NCI-H2227 (cell line): ENCODE data around the gene OGDH.
A peak's percentile ranks its signal among the peaks of the same experiment; 100 is the strongest.
"Not testable (repeated sequence)": the region's sequence is repeated elsewhere in the genome, so short reads cannot be mapped to it uniquely, and the experiment has no call there.

Source experiments
- DNase-seq: peaks from one replicate; lab custom pipeline; 2025; ENCODE audit not compliant: unreplicated experiment; lab: John Stamatoyannopoulos, UW

The OGDH gene

GRCh38 chr7:44606341-44607140, at the start of gene OGDH:
Gene OGDH, plus strand, starts transcription at chr7:44606627. Its CDS starts 17,717 bp downstream, at chr7:44624344.
- DNase-seq, result peak; percentile 98

- no peak for DNase-seq
Observed at GRCh38 chr7:44557485-44557884, 48.9 kb upstream of the OGDH start.

DNA sequence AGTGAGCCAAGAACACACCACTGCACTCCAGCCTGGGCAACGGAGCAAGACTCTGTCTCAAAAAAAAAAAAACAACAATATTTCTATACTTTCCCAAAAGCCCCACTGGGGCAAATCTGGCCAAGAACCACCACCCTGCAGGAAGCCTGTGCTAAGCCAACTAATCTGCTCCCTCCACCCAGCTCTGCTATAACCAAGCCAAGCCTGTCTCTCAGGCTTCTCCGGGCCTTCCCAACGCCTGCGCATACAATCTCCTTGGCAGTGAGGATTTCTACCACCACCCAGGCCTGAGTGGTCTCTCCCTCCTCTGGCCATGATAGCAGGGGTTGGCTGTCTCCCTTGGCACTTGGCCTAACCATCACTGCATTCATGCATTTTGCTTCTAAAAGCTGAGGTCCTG, 46.9 kb upstream of the OGDH start:
- DNase-seq, result no peak

DNA sequence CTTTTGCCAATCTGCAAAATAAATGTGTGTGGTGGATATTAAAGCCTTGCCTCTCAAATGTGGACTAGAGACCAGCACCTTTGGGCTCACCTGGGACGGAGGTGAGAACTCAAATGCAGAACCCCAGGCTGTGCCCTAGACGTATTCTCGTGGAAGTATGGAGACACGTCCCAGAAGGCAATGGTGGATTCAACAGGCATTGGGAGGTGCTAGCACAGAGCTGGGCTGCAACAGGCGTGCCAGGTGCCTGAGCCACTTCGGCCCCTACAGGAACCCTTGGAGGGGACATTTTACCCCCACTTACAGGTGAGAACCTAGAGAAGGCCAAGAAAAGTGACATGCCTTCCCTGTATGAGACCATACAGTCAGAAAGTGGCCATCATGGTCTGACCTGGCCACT, 44.9 kb upstream of the OGDH start:
- DNase-seq, result no peak

DNA sequence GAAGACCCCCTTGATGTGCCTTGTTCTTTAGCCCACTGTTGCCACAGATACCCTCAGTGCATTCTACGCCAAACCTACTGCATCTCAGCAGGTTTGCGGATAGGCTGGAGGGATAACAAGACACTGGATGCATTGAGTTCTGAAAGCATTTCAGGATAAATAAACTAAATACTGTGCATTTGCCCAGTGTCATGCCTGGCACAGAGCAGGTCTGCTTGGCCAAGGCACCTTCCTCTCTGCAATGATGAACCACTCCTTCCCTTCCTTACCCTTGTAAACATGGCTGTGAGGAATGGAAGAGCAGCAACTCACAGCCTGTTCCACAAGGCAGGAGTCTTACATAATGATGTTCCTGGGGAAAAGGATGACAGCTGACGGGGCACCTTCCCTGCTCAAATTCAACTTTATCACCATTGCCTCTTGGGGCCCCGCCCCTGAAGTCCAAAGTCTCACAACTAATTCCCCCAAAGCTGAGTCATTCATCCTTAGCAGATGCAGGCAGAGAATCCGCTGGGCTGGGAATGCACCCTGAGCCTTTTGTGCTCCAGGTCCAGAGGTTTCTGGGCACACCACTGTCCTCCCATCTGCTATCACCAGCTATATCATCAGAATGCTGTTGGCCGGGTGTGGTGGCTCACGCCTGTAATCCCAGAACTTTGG, 44.3 kb upstream of the OGDH start:
- DNase-seq, result no peak

DNA sequence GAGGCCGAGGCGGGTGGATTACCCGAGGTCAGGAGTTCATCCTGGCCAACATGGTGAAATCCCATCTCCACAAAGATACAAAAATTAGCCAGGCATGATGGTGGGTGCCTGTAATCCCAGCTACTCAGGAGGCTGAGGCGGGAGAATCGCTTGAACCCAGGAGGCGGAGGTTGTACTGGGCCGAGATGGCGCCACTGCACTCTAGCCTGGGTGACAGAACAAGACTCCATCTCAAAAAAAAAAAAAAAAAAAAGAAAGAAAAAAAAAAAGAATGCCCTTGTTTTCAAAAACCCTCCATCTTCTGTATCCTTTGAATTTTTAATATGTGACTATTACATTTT, 43.8 kb upstream of the OGDH start:
- not testable (repeated sequence) for DNase-seq

DNA sequence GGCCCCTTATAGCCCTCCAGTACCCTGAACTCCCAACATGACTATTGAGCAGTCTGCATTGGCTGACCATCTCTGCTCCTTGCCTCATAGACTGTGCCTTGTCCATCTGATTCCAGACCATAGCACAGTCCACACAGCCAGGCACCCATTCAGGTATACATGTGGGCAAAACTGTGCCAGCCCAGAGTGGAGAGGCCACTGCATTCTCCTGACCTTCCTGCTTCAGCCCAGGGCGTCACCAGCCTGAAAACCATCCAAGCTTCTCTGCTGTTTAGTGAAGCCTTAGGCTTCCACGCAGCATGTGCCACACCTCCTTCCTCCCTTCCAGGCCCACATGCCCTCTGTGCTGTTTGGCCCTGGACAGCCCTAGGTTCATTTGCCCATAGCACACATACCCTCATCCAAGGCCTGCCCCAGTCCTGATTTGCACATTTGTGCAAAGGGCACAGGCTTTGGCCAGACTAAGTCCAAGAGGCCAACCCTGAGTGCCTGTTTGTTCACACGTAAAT, 43.2 kb upstream of the OGDH start:
- DNase-seq, result no peak

- no peak for DNase-seq
Observed at GRCh38 chr7:44564606-44565005, 41.8 kb upstream of the OGDH start.

DNA sequence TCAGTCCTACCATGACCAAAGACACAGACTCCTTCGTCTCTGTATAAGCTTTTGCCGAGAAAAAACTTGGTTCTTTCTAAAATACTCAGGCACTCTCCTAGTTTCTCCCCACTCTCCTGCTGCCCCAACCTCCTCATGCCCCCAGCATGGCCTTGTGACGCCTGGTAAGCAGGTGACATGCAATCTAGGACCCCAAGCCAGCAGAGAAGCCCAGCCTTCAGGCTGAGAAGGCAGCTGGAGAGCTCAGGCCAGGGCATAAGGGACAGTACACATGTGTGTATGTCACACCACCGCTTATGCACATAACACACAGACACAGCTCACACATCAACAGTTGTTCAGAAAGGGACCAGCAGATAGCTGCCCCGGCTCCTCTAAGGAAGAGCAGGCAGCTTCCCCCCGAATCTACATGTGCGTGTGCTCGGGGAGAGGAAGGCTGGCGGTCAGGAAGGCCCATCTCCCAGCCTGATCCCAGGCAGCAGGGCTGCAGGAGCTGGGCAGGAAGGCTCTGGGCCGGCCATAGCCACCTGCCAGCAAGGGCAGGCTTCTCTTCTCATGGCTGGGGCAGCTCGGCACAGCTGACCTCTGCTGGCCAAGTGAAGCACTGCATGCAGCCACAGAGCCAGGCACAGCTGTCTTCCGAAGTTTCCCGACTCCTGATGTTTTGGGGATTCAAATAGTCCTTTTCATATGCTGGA, 41.2 kb upstream of the OGDH start:
- peak; percentile 67 for DNase-seq

DNA sequence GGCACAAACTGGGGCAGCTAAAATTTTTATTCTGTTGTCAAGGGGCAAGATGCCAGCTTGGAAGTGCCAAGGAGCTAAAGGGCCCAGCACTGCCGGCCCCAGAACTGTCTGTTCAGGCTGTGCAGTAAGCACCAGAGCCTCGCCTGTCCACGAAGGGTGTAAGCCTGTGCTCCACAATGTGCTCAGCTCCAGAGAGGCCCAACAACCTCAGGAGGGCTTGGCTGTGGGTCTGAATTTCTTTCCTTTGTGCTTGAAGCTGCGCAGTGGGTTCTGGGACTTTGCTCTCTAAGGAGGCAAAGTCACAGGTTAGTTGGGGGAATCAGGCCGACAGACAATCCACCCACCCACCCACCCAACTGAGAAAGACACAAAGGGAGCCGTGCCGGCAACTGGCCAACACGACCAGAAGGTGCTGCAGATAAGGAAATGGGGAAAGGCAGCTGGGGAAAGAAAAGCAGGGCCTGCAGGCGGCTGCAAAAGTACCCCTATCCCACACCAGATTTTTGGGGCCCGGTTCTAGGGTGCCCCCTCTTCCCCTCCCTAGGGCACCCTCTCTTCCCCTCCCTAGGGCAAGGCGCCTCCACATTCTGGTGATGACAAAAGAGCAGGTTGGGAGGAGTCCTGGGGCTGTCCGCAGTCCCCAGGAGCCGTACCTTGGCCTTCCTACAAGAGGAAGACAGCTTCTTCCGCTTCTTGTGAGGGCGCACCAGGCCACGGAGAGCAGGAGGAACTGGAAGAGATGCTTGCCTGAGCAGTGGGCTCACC, 40.5 kb upstream of the OGDH start:
- DNase-seq, result no peak

DNA sequence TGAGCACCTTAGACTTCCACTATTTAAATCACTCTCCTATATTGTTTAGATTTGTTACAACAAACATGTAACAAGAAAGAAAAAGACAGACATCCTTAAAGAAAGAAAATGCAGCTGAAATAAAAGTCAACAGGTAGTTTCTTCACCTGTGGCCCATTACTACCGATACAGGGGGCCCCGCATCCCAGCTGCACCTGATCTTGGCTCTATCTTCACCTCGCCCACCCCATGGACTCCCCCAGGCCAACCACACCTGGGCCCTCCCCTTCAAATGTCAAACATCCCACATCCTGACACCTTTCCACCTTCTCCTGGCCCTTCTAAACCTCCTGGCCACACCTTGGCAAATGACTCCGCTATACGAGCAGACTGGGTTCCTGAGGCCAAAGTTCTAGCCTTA, 39.7 kb upstream of the OGDH start:
- no peak for DNase-seq

DNA sequence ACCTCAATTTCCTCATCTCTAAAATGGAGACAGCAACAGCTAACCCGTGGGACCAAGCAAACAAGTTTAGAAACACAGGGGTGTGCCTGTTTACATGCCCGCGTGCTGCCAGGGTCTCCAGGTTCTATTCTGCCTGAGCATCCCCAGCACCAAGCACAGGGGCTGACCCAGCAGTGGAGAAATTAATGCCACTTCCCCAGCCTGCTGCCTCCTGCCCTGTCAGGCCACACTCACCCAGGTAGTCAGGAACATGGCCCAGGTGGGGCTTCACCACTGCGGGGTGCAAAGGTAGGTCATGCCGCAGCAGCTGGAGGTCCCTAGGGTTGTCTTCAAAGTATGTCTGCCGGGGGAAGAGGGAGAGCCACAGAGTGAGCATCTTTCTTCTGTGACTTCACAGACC, 38.5 kb upstream of the OGDH start:
- no peak for DNase-seq

DNA sequence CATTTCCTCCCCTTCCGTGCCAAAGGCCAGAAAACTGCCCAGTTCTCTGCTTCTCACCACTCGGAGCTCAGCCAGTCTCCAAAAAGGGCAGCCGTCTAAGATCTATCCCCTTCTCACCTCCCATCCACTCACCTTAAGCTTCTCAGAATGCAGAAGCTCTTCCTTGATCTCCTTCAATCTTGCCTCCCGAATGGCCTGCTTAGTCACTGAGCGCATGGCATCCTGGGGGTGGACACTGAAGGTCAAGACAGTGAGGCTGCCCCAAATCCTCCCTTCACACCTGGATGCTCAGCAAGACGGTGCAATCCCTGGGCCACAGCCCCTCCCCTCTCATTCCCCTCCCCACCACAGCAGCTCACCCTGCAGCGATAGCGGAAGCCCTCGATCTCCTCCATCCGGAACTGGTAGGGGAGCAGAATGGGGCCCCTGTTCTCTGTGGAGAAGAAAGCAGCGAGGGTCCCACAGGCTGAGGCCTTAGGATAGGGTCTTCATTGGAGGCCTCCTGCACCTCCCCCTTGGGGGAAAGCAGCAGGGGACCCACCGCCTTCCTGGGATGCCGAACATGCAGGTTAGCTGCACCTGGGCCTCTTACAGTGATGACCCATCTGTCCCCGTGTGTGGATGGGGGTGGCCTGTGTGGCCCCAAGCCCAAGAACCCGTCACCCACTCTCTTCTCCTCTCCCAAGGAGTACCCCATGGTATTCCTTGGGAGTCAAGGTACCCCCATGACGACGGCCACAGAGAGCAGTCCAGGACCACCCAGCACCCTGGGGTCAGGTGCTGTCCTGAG, 37.5 kb upstream of the OGDH start:
- no peak for DNase-seq

- no peak for DNase-seq
Observed at GRCh38 chr7:44569959-44570358, 36.5 kb upstream of the OGDH start.

DNA sequence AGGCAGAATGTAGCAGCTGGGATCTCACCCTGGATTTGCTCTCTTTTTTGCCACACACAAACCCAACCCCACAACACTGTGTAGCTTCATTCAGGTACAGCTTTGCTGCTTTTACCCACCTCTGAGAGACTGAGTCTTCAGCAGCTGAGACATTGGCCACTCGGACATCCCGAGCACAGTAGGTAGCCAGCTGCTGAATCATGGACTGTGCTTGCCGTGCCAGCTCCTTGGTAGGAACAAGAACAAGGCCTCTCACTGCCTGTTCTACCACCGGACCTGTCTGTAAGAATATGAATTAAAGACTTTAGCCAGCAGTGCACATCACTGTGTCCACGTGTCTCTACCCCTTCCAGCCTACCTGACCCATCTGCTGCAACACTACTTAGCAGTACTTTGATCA, 33.7 kb upstream of the OGDH start:
- no peak for DNase-seq

- DNase-seq, result peak; percentile 95
Observed at GRCh38 chr7:44573464-44574286, 32.8 kb upstream of the OGDH start, which contains the start of gene DDX56. Gene DDX56, minus strand, starts transcription at chr7:44573908. Its CDS starts 13 bp downstream, at chr7:44573895.

DNA sequence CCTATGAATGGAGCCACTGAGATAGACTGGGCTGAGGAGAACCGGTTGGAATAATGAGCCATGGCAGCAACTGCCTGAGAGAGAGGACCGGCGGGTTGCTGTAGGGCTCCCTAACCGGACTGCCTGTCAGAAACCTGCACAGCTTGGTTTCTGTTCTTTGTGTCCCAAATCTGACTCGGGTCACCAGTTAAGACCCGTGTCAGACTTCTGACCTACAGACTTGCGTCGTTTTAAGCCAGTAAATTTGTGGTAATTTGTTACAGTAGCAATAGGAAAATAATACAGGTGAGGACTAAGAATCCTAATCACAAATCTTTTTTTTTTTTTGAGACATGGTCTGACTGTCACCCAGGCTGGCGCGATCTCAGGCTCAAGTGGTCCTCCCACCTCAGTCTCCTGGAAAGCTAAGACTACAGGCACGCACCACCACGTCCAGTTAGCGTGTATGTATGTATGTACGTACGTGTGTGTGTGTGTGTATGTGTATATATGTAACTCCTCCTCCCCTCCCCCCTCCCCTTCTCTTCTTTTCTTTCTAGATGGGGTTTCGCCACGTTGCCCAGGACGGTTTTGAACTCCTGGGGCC, 32.0 kb upstream of the OGDH start:
- DNase-seq, result peak; percentile 54

DNA sequence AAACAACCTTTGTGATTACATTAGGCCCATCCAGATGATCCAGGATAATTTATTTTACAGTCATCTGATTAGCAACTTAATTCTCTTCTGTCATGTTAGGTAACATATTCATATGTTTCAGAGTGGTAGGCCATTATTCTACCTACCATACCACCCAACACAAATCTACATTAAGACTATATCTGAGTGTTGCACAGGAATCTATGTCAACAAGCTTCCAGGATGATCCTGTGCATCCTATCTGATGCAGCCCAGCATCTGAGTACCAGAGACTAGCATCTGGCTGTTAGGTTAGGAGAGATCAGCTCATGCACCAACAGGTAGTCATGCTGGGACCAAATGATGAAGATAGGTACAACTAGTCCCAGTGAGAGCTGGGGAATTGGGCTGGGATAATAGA, 31.4 kb upstream of the OGDH start:
- no peak for DNase-seq

- no peak for DNase-seq
Observed at GRCh38 chr7:44576228-44576627, 30.2 kb upstream of the OGDH start.
